Common myeloid progenitor, CD34-positive (primary cell): ENCODE results near the gene CH25H.

Experiments
- CTCF ChIA-PET: fragments of 350-600 bp; sonication (Branson Sonifier 250); formaldehyde crosslinking; loops from one replicate; lab custom pipeline; 2021; ENCODE audit warnings: antibody characterized with exemption; lab: Charles Lee
- POLR2A ChIA-PET: fragments of 350-600 bp; sonication (Branson Sonifier 250); formaldehyde crosslinking; loops from one replicate; lab custom pipeline; 2021; ENCODE audit warnings: antibody characterized with exemption; lab: Charles Lee
- DNase-seq, 3 donors: peaks; one replicate each; pipeline versions ENCODE4 v3.0.0 to v3.0.0-alpha.2; 2013
- H3K27ac ChIP-seq, 2 experiments: 1 replicate in 1 of 2; 2 replicates in 1 of 2; pipeline ENCODE4 v1.7.0; 2013; ENCODE audit warnings: inconsistent platforms in 2 of 2, low read length in 2 of 2, mild to moderate bottlenecking in 2 of 2, low read depth in 1 of 2, moderate library complexity in 1 of 2; ENCODE audit not compliant: severe bottlenecking in 2 of 2, insufficient read depth in 1 of 2, poor library complexity in 1 of 2
- H3K27me3 ChIP-seq, 5 experiments: replicated peaks in 2 of 5; 1 replicate in 3 of 5; 2 replicates in 2 of 5; pipeline versions ENCODE4 v1.6.1 to v1.7.0; 2013; ENCODE audit warnings: low read length in 4 of 5, mild to moderate bottlenecking in 2 of 5, moderate library complexity in 2 of 5, inconsistent platforms in 1 of 5; ENCODE audit not compliant: insufficient read depth in 5 of 5, control insufficient read depth in 4 of 5
- H3K36me3 ChIP-seq, 4 experiments: 1 replicate in 2 of 4; 2 replicates in 2 of 4; pipeline versions ENCODE4 v1.6.1 to v1.7.0; 2013; ENCODE audit warnings: low read length in 3 of 4, control low read depth in 1 of 4, mild to moderate bottlenecking in 1 of 4; ENCODE audit not compliant: control insufficient read depth in 4 of 4, insufficient read depth in 4 of 4
- H3K4me1 ChIP-seq, 4 experiments: 1 replicate in 3 of 4; 2 replicates in 1 of 4; pipeline versions ENCODE4 v1.6.1 to v1.7.1; 2013; ENCODE audit warnings: low read length in 3 of 4, mild to moderate bottlenecking in 3 of 4, control low read depth in 1 of 4, inconsistent platforms in 1 of 4, moderate library complexity in 1 of 4; ENCODE audit not compliant: control insufficient read depth in 4 of 4, insufficient read depth in 4 of 4; ENCODE audit errors: control extremely low read depth in 1 of 4
- H3K4me3 ChIP-seq, 7 experiments: 1 replicate in 4 of 7; 2 replicates in 3 of 7; pipeline versions ENCODE4 v1.5.1 to v1.7.0; 2013; ENCODE audit warnings: mild to moderate bottlenecking in 7 of 7, low read length in 6 of 7, moderate library complexity in 6 of 7, inconsistent platforms in 2 of 7, low read depth in 2 of 7, control low read depth in 1 of 7; ENCODE audit not compliant: insufficient read depth in 4 of 7, control insufficient read depth in 1 of 7; ENCODE audit errors: extremely low read depth in 1 of 7
- H3K9me3 ChIP-seq, 5 experiments: 1 replicate in 4 of 5; 2 replicates in 1 of 5; pipeline versions ENCODE4 v1.6.1 to v1.7.1; 2013; ENCODE audit warnings: low read length in 4 of 5, mild to moderate bottlenecking in 2 of 5, inconsistent platforms in 1 of 5, low read depth in 1 of 5, moderate library complexity in 1 of 5; ENCODE audit not compliant: control insufficient read depth in 4 of 5, insufficient read depth in 2 of 5; ENCODE audit errors: control extremely low read depth in 1 of 5
- WGBS: methylation state at CpG from one replicate; pipeline ENCODE4 v1.1.5; 2013; ENCODE audit not compliant: insufficient coverage; 5-methylcytosine and 5-hydroxymethylcytosine counted together

CH25H gene

DNA sequence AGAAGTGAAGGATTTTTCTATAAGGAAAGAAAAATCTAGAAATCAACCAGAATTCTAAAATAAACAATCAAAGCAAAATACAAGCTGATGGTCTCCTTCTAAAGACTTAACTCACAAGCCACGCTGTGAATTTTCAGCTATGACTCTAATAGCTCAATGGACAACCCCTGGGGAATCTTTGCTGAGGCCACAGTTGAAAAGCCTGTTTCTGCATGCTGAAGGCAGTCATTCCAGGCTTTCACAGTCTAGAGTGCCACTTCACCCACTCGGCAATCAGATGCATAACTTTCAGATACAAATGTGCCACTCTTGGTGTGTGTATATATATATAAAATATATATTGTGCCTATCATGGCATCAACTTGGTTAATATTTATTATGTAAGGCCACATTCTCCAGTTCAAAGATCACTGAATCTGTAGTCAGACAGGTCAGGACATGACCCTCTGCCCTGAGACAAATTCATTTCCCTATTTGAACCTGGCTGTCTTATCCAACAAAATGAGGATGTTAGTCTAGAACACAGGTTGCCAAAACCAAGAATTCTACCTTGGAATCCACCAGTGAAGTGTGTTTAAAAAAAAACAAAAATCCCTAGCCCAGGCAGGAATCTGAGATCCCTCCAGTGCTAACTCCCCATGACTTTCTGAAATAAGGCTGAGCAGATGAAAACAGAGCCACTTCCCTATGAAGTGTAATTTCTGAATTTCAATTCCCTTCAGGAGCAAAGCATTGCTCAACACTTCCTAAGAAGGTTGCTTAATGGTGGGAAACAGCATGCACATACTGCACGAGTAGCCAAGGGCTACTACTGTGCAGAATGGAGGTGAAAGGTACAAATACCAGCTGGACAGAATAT, 34.6 kb upstream of the CH25H start:
- Histone ChIP-seq H3K36me3 (peaks cover 3 to 20% (median 10%) of the 10 kb centered on the region in 4 experiments), H3K27me3 (no peaks in the 10 kb centered on the region), H3K9me3 (no peaks in the 10 kb centered on the region), H3K4me1 (peaks cover 12 to 51% (median 20%) of the 10 kb centered on the region in 4 experiments), H3K4me3 (no peak overlapping the region), H3K27ac (no peak overlapping the region)
- ChIA-PET POLR2A (no interaction called here), CTCF (interaction anchor here (0.9 to 3.7 kb wide), 4 partner anchors 10 to 148 kb away, joined by 3 to 10 read pairs (median 4); partner anchors contain the start of gene LIPA)
- 100% methylated on average over 1 of the region's 3 CpGs for WGBS
- DNase-seq = no peak

DNA sequence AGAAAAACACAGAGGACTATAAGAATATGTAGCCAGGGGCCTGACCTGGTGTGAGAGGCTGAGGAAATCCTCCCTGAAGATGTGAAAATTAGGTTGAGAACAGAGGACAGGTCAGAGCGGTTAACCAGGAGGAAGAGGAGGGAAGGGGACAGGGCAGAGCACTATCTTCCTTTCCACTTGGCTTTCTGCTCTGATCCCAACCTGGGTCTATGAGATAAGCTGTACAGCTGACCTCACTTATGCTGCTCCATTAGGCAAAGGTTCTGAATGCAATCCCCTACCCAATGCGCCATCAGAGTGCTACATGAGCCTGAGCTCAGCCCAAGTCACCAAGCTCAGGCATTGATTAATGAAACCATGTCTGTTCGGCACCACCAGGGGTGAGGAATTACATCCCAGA, 33.9 kb upstream of the CH25H start:
- ChIA-PET CTCF (interaction anchor here (0.9 to 3.7 kb wide), 3 partner anchors 10 to 149 kb away, joined by 3 to 10 read pairs (median 4); partner anchors contain the start of gene LIPA), POLR2A (no interaction called here)
- Histone ChIP-seq H3K27me3 (no peaks in the 10 kb centered on the region), H3K4me3 (no peak overlapping the region), H3K9me3 (no peaks in the 10 kb centered on the region), H3K36me3 (peaks cover 3 to 20% (median 10%) of the 10 kb centered on the region in 4 experiments), H3K27ac (no peak overlapping the region), H3K4me1 (peaks cover 12 to 51% (median 20%) of the 10 kb centered on the region in 4 experiments)
- no peak for DNase-seq
- WGBS = 100% methylated on average over 3 of the region's 3 CpGs

DNA sequence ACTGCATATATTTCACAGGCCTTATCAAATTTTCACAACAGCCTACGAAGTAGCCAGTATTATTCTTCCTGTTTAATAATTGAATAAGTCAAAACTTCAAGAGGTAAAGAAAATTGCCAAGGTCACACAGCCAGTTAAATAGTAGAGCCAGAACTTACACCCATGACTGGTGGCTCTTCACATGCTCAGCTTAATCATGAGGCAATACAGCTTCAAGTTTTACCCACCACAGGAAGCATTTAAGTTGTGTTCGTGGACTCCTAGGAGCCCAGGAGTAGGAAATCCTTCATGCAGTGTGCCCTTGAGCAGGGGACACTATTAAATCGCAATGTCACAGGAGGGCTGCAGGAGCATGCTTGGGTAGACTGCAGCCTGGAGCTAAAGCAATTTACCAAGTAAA, 33.4 kb upstream of the CH25H start:
- no peak overlapping the region for H3K4me3 ChIP-seq
- ChIA-PET POLR2A (interaction anchor here (0.6 kb wide), 1 partner anchor 16 kb away, joined by 3 read pairs; no protein-coding TSS in a partner anchor), CTCF (interaction anchor here (1.2 to 3.7 kb wide), 3 partner anchors 11 to 150 kb away, joined by 3 to 10 read pairs (median 4); partner anchors contain the start of gene LIPA)
- no peak overlapping the region for H3K27ac ChIP-seq
- no peak for DNase-seq
- 87% methylated on average over 3 of the region's 3 CpGs for WGBS
- H3K27me3 ChIP-seq = no peaks in the 10 kb centered on the region
- H3K4me1 ChIP-seq = peaks cover 12 to 47% (median 20%) of the 10 kb centered on the region in 4 experiments
- no peaks in the 10 kb centered on the region for H3K9me3 ChIP-seq
- peaks cover 3 to 18% (median 11%) of the 10 kb centered on the region in 4 experiments for H3K36me3 ChIP-seq

DNA sequence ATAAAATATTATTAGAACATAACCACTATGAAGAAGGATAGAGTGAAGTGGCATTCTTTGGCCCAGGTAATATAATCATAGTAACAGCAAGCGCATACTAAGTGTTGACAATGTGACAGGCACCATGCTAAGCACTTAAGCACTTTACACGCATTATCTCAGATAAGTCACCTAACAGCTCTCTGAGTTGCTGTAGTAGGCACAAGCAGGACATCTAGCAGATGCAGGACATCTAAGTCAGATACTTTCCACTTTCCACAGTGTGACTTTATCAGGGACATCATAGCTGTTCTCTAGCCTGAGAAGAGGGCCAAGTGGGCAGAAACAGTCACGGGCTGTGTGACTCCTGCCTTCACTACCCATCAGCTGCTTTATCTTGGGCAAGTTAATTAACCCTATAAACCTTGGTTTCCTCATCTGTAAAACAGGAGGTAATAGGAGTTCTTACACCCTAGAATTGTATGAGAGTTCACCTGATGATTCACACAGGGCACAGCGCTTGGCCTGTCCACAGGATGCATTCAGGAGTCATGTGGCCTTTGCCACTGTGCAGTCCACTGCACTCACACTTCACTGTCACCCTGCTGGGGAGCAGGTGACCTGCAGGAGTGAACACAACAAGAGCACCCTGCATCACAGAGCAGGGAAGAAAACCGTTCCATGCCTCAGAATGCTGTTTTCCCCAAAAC, 32.0 kb upstream of the CH25H start:
- CTCF ChIA-PET = interaction anchor here (0.7 to 1.5 kb wide), 4 partner anchors 10 to 311 kb away, joined by 3 read pairs; no protein-coding TSS in a partner anchor
- no peak for DNase-seq
- H3K4me3 ChIP-seq = no peak overlapping the region
- 88% methylated on average over 1 of the region's 5 CpGs for WGBS
- H3K36me3 ChIP-seq = peaks cover 3 to 31% (median 17%) of the 10 kb centered on the region in 4 experiments
- no peak overlapping the region for H3K27ac ChIP-seq
- peaks cover 10 to 37% (median 16%) of the 10 kb centered on the region in 4 experiments for H3K4me1 ChIP-seq
- no peaks in the 10 kb centered on the region for H3K9me3 ChIP-seq
- H3K27me3 ChIP-seq = no peaks in the 10 kb centered on the region
- POLR2A ChIA-PET = interaction anchor here (0.7 kb wide), 1 partner anchor 292 kb away, joined by 3 read pairs; no protein-coding TSS in a partner anchor

DNA sequence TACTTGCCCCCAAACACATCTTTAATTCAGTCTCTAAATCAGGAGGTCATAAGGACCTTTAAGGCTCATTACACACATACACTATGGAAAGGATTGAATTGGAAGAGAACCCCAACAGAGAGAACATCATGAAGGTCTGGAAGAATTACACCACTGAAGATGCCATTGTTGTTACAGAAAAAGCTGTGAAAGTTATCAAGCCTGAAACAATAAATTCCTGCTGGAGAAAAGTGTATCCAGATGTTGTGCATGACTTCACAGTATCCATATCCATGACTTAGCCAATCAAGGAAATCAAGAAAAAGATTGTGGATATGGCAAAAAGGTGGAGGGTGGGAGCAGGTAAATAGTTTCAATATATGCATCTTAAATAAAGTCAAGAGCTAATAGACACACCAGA, 30.7 kb upstream of the CH25H start:
- H3K4me3 ChIP-seq = no peak overlapping the region
- POLR2A ChIA-PET = no interaction called here
- H3K9me3 ChIP-seq = no peaks in the 10 kb centered on the region
- no peaks in the 10 kb centered on the region for H3K27me3 ChIP-seq
- peaks cover 8 to 36% (median 20%) of the 10 kb centered on the region in 4 experiments for H3K36me3 ChIP-seq
- peaks cover 3 to 24% (median 7%) of the 10 kb centered on the region in 4 experiments for H3K4me1 ChIP-seq
- CTCF ChIA-PET = interaction anchor here (4.2 kb wide), 1 partner anchor 12 kb away, joined by 19 read pairs; the partner anchor contains the start of gene LIPA
- DNase-seq = no peak
- H3K27ac ChIP-seq = no peak overlapping the region

DNA sequence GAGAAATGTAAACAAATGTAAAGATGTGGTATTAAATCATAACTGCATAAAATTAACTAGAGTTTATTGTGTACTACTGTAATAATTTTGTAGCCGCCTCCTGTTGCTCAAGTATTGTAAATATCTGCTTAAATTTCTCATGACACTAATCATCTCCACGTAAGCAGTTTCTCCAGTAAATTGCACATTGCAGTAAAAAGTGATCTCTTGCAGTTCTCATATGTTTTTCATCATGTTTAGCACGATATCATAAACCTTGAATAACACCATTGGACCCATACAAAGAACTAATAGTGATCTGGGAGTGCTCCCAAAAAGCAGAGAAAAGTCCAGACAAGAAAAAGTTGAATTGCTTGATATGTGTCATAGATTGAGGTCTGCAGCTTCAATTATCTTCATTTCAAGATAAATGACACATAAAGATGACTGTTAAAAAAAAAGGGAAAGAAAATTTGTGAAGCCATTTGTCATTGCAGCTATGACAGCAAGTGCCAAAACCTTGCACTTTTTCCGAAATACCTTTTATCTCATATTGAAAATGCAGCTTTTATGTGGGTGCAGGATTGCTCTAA, 29.2 kb upstream of the CH25H start:
- ChIA-PET POLR2A (interaction anchor here (0.7 kb wide), 1 partner anchor 28 kb away, joined by 3 read pairs; no protein-coding TSS in a partner anchor), CTCF (interaction anchor here (1.2 to 4.2 kb wide), 2 partner anchors 14 to 39 kb away, joined by 3 to 19 read pairs; partner anchors contain the start of gene LIPA)
- peaks cover 0 to 9% (median 0%) of the 10 kb centered on the region in 4 experiments for H3K4me1 ChIP-seq
- no peak for DNase-seq
- no peak overlapping the region for H3K4me3 ChIP-seq
- WGBS = no CpG with 5 or more reads among the region's 4 CpGs
- no peaks in the 10 kb centered on the region for H3K9me3 ChIP-seq
- peaks cover 8 to 36% (median 23%) of the 10 kb centered on the region in 4 experiments for H3K36me3 ChIP-seq
- H3K27me3 ChIP-seq = no peaks in the 10 kb centered on the region
- no peak overlapping the region for H3K27ac ChIP-seq
